ENCODE measurements around the gene PDSS2.
"Not testable (repeated sequence)": the region's sequence is repeated elsewhere in the genome, so short reads cannot be mapped to it uniquely, and the experiment has no call there.

PDSS2 gene

GRCh38 chr6:107459283-107460082 lies at the start of gene PDSS2:
Gene PDSS2 (minus strand): TSS chr6:107459564. CDS start chr6:107459285, 279 bp downstream.
- peak; percentile 99 for DNase-seq (ENCODE audit: low read depth)

GRCh38 chr6:107506145-107506544 lies 46.8 kb upstream of the PDSS2 start:
- no peak for DNase-seq (ENCODE audit: low read depth)

GRCh38 chr6:107504270-107505026 lies 45.1 kb upstream of the PDSS2 start:
- no peak for DNase-seq (ENCODE audit: low read depth)

- no peak for DNase-seq (ENCODE audit: low read depth)
Observed at GRCh38 chr6:107496892-107497684, 37.7 kb upstream of the PDSS2 start.

GRCh38 chr6:107495971-107496370 lies 36.6 kb upstream of the PDSS2 start:
- DNase-seq (ENCODE audit: low read depth): no peak

GRCh38 chr6:107495196-107495643 lies 35.9 kb upstream of the PDSS2 start:
- peak; percentile 61 for DNase-seq (ENCODE audit: low read depth)

GRCh38 chr6:107493158-107494057 lies 34.0 kb upstream of the PDSS2 start:
- DNase-seq (ENCODE audit: low read depth): peak; percentile 41

- DNase-seq (ENCODE audit: low read depth): peak; percentile 29
Observed at GRCh38 chr6:107491760-107492660, 32.6 kb upstream of the PDSS2 start.

- DNase-seq (ENCODE audit: low read depth): peak; percentile 47
Observed at GRCh38 chr6:107491138-107491609, 31.8 kb upstream of the PDSS2 start.

- DNase-seq (ENCODE audit: low read depth): no peak
Observed at GRCh38 chr6:107490566-107491137, 31.3 kb upstream of the PDSS2 start.

GRCh38 chr6:107489636-107490565 lies 30.5 kb upstream of the PDSS2 start, which contains the start of gene SOBP:
Gene SOBP (plus strand): TSS chr6:107490117. CDS start chr6:107490617, 500 bp downstream.
- peak; percentile 69 for DNase-seq (ENCODE audit: low read depth)

- peak; percentile 52 for DNase-seq (ENCODE audit: low read depth)
Observed at GRCh38 chr6:107488875-107489635, 29.7 kb upstream of the PDSS2 start.

GRCh38 chr6:107488174-107488874 lies 29.0 kb upstream of the PDSS2 start:
- no peak for DNase-seq (ENCODE audit: low read depth)

- no peak for DNase-seq (ENCODE audit: low read depth)
Observed at GRCh38 chr6:107485157-107485556, 25.8 kb upstream of the PDSS2 start.

- no peak for DNase-seq (ENCODE audit: low read depth)
Observed at GRCh38 chr6:107479089-107479690, 19.8 kb upstream of the PDSS2 start.

- DNase-seq (ENCODE audit: low read depth): not testable (repeated sequence)
Observed at GRCh38 chr6:107475826-107476225, 16.5 kb upstream of the PDSS2 start.

- not testable (repeated sequence) for DNase-seq (ENCODE audit: low read depth)
Observed at GRCh38 chr6:107475360-107475759, 16.0 kb upstream of the PDSS2 start.
